ENCODE measurements around the gene SCLY.

The SCLY gene

GRCh38 chr2:238098901-238099713 lies 38.3 kb downstream of the SCLY start:
- no peak for FAIRE-seq

- FAIRE-seq = no peak
Measured at GRCh38 chr2:238099714-238100048, 38.9 kb downstream of the SCLY start.

- FAIRE-seq = no peak
Measured at GRCh38 chr2:238100049-238100820, 39.4 kb downstream of the SCLY start, which contains the start of gene ESPNL. ESPNL (plus strand) TSS chr2:238100340; CDS start chr2:238100420, 80 bp downstream.

GRCh38 chr2:238100821-238101771 lies 40.3 kb downstream of the SCLY start:
- no peak for FAIRE-seq

GRCh38 chr2:238101891-238102841 lies 41.4 kb downstream of the SCLY start:
- FAIRE-seq = no peak

GRCh38 chr2:238102865-238103264 lies 42.1 kb downstream of the SCLY start:
- no peak for FAIRE-seq

- FAIRE-seq = no peak
Measured at GRCh38 chr2:238103465-238104225, 42.8 kb downstream of the SCLY start.

GRCh38 chr2:238104226-238104690 lies 43.5 kb downstream of the SCLY start:
- no peak for FAIRE-seq

GRCh38 chr2:238104691-238105371 lies 44.0 kb downstream of the SCLY start:
- no peak for FAIRE-seq

- no peak for FAIRE-seq
Measured at GRCh38 chr2:238105506-238106338, 44.9 kb downstream of the SCLY start.

GRCh38 chr2:238106339-238106697 lies 45.5 kb downstream of the SCLY start:
- FAIRE-seq = no peak

GRCh38 chr2:238106698-238107524 lies 46.1 kb downstream of the SCLY start:
- no peak for FAIRE-seq

- FAIRE-seq = no peak
Measured at GRCh38 chr2:238107525-238108422, 47.0 kb downstream of the SCLY start.

GRCh38 chr2:238108423-238109183 lies 47.8 kb downstream of the SCLY start:
- no peak for FAIRE-seq

- no peak for FAIRE-seq
Measured at GRCh38 chr2:238113611-238114010, 52.8 kb downstream of the SCLY start.

- no peak for FAIRE-seq
Measured at GRCh38 chr2:238114331-238114841, 53.6 kb downstream of the SCLY start.

All from islet of Langerhans (tissue), 1 donor.